Activated CD4-positive, alpha-beta T cell treated with anti-CD3 and anti-CD28 coated beads, Interleukin-2, Interleukin-4, amounts not matched to agents 100 ng/mL and 50 ng/mL, durations not matched to agents 16 hours and 8 hours (primary cell): Measurements from ENCODE around the gene KNDC1.

Experiments
- DNase-seq: peaks from one replicate; pipeline ENCODE4 v3.0.0-alpha.2; 2020; ENCODE audit warnings: low spot score

Gene KNDC1

DNA sequence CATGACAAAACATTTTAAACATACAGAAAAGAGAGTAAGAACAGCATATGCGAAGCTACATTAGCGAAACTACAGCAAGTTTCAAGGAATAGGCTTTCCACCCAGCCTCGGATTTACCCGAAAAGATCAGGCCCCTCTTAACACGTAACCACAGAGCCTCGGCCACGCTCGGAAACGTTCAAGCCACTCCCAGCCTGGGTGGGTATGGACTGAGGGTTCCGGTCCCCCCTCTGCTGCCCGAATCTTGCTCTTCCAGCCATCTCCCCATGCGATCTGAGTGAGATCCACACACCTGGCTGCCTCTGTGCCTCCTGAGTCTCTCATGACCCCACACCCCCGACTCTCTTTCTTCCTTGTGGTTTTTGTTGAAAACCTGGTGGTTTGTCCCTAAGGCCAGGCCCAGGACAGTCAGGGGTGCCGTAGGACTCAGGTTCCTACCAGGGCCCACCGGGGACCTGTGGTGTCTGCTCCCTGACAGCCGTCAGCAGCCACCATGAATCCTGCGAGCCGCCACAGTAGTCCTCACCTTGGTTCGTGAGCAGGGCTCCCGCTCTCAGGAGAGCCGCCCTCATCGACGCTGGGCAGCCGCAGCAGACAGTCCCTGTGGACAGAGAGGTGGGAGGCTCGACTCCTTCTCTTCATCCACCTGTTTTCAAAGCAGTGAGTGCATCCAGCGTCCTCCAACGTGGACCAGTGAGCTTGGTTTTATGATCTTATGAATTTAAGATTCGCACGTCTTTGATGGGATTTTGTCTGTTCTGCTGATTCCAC lies 18.5 kb downstream of the KNDC1 start:
- DNase-seq: no peak

DNA sequence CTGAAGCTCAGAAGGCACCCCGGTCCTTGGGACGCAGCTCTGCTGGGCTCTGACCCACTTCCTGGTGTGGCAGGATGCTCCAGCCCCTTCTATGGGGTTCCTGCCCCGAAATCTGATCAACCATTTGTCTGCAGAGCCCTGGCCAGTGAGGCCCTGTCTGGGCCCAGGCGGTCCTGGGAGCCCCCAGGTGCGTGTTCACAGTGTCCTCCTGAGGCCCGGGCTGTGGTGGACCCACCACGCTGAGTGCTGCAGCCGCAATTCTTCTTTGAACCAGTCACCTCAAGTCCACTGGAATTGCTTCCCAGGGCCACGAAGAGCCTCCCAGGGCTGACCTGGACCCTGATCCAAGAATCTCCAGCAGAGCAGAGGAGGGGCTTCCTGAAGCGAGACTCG lies 19.1 kb downstream of the KNDC1 start:
- no peak for DNase-seq

DNA sequence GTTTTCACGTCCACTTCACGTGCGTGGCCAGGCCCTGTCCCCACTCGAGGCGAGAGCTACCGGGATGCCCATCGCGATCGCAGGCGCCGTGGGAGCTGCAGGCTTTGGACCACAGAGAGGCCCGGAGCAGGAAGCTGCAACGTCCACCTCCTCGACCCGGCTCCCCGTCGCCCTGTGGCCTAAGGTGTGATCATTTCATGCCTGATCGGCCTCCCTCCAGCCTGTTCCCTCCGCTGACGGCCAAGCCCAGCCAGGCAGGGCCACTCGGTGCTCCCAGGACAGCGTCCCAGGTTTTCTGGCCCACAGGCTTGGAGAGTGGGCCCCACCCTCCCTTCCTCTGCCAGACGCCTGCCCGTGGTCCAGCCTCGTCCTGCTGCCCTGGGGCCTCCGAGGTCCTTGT lies 19.6 kb downstream of the KNDC1 start:
- no peak for DNase-seq

DNA sequence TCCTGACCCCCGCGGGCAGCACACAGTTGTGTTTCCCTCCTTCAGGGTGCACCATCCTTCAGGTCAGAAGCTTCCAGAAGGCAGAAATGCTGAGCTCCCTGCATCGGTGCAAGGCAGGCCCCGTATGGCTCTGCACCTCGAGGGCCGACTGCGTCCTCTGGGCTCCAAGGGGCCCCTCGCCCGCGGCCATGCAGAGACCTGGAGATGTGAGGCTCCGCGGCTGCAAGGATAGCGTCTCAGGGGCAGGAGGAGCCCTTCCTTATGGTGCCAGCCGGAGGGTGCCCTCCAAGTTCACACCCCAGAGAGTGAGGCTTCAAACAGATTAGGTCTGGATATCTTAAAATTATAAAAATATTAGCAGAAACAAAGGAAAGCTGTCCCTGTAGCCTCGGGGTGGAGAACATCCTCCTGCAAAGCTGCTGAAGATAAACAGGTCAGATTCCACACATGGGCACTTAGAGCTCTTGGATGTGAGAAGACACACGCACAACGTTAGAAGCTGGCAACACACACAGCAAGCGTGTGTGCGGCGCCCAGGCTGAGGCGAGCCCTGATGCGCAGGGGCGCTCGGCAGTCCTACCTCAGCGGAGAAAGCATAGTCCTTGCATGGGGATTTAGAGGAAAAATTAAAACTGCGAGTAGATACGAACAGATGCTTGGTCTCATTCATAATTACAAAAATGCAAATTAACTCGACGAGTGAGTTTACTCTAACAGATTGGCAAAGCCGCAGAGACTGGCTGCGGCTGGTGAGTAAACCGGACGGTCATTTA lies 20.4 kb downstream of the KNDC1 start:
- DNase-seq: no peak

DNA sequence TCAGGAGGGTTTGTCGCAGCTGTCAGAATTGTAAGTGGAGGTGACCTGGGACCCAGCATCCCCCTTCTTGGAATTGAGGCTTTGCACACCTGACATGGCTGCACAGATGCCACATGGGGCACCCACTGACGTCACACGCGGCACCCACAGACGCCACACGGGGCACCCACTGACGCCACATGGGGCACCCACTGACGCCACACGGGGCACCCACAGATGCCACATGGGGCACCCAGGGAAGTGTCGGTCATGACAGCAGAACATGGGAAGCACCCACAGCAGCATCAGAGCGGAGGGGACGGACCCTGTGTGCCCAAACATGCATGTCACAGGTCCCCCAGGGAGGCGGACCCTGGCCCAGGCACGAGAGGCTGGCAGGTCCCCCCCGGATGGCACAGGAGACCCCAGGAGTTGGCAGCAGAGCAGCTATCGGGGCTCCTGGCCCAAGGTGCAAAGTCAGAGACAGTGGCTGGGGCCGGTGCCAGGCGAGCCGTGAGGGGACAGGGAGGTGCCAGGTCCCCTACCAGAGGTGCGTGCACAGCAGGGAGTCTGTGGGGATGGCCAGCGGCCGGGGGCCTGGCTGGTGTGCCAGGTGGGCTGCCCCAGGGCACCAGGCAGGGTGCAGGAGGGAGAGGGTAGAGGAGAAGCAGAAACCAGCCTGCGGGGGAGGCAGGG lies 21.1 kb downstream of the KNDC1 start:
- no peak for DNase-seq

DNA sequence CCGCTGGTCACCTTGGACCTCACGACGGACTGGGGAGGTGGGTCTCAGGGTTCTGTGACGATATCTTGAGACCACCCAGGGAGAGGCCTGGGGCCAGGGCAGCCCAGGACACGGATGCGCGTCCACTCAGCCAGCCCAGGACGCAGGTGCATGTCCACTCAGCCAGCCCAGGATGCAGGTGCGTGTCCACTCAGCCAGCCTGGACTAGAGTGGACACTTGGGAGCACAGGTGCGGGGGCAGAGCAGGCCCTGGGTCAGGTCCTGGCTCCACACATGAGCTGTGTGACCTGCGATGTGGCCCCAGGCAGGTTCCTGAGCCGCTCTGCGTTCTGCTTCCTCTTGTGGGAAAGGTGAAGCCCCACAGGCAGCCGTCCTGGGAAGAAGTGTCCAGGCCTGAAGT lies 22.2 kb downstream of the KNDC1 start:
- no peak for DNase-seq

DNA sequence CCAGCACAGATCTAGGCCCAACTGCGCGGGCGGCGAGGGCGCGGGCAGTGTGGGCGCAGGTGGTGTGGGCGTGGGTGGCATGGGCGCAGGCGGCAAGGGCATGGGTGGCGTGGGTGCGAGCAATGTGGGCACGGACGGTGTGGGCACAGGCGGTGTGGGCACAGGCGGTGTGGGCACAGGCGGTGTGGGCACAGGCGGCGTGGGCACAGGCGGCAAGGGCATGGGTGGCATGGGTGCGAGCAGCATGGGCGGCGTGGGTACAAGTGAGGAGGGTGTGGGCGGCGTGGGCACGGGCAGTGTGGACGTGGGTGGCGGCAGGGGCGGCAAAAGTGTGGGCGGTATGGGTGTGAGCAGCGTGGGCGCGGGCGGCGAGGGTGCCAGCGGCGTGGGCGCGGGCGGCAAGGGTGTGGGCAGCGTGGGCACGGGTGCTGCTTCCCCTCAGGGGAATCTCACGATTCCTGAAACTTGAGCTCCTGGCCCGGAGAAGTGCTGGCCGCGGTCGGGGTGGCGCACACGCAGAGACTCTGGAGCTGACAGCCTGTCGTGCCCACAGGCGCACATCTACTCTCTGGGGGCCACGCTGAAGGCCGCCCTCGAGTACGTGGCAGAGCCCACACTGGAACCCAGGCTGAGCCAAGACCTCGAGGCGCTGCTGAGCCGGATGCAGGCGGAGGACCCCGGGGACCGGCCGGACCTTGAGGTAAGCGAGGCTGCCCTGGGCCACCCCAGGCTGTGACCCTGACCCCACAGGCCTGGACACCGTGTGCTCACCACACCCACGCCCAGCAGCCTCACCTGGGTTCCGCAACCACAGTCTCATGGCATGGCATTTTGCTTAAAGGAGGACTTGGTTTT lies 23.0 kb downstream of the KNDC1 start:
- no peak for DNase-seq

DNA sequence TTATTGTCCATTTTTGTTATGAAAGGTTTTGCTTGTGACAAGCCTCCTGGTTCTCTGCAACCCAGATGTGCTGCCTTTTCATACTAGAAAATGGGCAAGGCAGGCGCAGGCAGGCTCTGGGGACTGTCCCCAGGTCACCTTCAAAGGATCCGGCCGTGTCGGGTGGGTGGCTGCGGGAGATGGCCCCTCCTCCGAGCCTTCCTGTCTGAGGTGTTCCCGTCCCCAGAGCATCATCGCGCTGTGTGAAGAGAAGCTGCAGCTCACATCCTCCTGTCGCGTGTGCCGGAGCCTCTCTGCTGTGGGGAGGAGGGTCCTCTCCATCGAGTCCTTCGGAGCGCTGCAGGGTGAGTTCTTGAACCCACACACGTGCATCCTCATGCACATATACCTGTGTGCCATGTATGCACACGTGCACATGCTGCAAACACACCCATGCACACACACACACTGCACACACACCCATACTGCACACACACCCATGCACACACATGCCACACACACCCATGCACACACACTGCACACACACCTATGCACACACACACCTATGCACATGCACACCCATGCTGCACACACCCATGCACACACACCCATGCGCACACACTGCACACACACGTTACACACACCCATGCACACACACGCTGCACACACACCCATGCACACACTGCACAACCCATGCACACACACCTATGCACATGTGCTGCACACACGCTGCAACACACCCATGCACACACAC lies 23.8 kb downstream of the KNDC1 start:
- no peak for DNase-seq

DNA sequence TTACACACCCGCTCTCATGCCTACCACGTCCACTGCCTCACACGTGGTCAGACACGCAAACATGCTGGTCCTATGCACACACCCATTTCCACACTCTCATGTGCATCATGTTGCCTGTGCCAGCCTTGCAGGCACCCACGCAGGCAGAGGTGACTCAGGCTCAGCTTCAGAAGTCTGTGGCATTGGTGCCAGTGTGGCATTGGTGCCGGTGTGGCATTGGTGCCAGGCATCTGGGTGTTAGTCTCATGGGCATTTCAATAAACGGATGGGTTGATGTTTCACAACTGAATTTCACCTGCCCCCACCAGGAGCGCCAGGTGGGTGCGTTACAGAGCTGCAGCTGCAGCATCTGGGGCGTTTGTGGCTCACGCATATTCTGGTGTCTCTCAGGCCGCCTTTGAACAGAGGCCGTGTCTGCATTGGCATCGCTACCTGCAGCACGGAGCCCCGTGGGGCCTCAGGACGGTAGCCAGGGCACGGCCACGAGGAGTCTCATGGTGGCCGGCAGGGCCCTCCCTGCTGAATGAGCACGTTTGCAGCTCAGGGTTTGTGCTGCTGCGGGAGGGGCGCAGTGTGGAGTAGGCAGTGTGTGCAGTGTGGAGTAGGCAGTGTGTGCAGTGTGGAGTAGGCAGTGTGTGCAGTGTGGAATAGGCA lies 24.7 kb downstream of the KNDC1 start:
- no peak for DNase-seq

DNA sequence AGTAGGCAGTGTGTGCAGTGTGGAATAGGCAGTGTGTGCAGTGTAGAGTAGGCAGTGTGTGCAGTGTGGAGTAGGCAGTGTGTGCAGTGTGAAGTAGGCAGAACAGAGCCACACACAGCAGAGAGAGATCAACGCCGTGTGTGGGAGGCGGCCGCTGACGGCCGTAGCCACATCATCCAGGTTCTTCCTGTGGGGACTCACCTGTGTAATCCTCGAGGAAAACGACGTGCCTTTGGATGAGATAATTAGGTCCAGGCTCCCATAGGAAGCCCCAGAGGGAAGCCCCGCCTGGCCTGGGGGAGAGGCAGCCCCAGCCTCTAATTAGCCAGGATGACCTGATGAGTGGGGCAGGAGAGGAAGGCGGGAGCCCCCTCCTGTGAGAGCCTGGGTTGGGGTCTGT lies 25.4 kb downstream of the KNDC1 start:
- no peak for DNase-seq

DNA sequence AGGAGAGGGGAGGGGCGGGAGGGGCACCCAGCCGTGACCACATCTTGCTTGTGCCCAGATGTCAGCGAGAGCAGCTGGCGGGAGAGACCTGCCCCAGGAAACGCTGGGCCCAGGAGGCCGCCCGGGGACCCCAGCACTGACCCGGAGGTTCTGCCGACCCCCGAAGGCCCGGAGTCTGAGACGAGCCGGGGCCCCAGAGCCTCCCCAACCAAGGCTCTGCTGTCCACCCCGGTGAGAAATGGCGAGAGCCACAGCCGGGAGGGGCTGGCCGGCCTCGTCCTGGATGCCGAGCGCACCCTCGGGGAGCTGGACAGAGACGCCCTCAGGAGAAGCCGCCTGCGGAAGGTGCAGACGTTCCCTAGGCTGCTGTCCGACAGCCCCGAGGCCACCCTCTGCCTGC lies 25.9 kb downstream of the KNDC1 start:
- no peak for DNase-seq

DNA sequence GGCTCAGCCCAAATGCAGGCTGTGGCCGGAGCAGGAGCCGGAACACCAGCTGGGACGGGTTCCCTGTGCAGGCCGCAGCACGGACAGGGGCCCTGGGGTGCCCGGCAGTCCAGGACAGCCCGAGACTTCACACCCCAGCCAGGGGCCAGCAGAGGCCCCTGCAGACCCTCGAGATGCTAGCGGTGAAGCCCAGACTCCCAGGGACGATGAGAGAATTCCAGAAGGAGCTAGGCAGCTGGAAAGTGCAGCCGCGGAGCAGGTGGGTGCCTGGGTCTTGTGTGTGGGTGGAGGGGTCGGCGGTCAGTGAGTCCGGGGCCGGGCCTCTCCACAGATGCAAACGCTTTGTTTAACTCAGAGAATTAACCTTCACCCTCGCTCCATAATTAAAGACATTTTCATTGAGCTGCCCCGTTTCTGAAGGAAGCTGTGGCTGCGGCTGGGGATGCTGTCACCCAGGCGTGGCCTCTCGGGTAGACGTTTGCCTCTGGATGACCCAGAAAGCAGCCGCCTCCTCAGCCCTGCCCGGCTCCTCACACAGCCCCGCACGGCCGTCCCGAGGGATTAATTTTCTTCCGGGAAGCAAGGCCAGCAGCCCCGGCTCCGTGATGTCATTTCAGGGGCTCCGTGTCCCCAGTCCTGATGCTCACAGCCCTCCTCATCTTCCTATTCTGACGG lies 26.5 kb downstream of the KNDC1 start:
- DNase-seq: no peak

DNA sequence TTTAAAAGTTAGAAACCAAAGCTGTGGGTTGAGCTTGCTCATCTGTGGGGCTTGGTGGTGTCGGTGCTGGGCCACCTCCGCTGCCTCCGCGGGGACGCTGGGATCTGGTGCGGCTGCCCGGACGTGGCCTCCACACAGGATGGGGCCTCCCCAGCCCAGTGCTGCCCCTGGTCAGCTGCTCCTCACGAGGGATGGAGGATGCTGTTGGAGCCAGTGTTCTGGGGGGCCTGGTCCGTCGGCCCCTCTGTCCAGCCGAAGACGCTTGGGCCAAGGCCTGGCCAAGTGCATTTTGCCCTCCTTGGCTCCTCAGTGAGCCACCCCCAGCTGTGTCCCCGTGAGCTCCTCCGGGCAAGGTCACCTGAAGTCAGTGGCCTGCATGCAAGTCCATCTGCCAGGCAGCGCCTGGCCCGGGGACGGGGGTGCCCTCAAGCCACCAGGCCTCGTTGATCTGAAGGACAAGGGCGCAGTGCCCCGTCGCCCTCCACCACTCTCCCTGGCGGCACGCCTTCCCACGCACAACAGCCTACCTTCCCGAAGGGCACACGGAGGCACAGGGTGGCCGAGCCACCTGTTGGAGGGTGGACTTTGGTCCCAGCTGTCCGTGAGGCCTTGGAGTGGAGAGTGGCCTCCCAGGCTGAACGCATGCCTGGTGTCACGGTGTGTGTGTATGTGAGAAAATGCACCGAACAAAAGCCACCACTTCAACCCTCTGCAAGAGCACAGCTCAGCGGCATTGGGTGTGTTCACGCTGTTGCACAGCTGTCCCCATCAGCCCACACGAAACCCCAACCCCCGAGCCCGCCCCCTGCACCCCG lies 27.3 kb downstream of the KNDC1 start:
- no peak for DNase-seq

DNA sequence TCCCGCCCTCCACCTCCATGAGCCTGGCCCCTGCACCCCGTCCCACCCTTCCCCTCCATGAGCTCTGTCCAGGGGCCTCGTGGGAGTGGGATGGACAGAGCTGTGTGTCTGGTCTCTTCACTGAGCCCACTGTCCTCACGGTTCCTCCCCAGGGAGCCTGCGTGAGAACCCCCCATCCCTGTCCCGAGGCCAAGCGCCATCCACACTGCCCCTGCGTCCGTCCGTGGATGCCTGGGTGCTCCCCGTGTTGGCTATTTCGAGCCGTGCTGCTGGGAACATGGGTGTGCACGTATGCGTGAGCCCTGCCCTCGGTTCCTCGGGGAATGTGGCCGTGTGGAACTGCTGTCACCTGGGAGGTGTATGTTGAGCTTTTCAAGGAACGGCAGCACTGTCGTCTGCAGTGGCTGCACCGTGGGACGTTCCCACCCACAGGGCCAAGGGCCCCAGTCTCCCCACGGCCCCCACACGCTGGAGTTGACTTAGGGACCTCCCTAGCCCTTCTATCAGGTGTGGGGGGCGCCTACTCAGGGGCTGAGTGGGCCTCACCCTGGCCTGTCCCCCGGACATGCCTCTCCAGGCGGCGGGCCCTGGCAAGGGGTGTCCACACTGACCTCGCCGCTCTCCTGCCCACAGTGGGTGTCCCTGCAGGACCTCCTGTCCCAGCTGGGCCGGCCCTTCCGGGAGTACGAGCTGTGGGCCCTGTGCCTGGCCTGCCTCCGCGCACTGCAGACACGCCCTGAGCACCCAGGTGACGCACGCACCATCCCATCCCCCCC lies 28.1 kb downstream of the KNDC1 start:
- no peak for DNase-seq

DNA sequence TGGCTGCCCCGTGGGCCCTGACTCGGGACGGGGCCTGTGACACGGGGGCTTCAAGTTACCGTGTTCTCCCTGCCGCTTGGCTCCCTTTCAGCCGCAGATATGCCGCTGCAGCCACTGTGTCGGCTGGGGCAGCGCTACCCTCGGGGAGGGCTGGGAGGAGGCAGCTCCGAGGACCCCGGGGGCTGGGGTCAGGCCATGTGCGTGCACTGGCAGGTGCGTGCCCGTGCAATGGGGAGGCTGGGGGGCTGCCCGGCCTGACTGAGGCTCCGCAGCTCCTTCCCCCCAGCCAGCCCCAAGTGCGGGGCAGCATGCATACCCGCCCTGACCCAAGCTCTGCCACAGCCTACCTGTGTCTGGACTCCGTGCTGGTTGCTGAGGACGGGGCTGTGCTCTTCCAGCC lies 29.2 kb downstream of the KNDC1 start:
- no peak for DNase-seq

DNA sequence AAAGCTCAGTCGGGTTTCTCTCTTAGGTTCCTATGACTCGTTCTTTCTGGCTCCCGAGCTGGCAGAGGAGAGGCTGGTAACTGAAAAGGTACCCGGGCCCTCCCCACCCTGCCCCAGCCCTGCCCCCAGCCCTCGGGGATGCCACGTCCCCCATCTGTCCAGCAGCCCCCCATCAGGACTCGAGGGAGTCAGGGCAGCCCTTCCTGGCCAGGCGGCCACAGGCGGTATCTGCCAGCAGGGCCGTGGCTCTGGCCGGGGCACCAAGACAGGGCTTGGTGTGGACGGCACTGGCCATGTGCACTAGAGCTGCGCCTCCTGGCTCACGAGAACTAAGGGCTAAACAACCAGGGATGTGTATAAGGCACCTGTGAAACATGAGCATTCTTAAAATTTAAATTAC lies 29.7 kb downstream of the KNDC1 start:
- no peak for DNase-seq

DNA sequence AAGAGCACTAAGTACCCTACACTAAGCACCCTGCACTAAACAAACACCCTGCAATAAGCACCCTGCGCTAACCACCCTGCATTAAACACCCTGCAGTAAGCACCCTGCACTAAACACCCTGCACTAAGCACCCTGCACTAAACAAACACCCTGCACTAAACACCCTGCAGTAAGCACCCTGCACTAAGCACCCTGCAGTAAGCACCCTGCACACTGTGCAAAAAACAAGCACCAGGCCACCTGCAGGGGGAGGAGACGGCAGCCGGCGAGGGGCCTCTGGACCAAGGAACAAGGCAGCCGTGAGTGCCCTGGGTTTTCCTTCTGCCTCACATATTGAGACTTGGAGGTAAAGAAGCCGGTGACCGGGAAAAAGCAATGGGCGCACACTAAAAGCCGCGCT lies 30.2 kb downstream of the KNDC1 start:
- DNase-seq: no peak

DNA sequence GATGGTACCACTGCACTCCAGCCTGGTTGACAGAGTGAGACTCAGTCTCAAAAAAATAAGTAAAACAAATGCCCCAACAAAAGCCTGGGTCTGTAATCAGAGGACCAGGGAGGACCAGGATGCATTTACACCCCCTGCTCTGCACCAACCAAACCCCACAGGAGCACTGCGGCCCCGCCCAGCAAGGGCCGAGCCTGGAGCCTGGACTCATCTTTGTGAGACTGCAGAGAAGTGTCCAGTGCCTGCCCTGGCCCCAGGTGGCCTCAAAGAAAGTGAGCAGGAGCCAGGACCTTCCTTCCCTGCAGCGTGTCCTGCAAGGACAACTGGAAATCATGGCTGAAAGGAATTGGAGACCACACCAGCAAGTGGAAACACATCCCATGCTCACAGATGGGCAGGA lies 31.6 kb downstream of the KNDC1 start:
- DNase-seq: no peak

DNA sequence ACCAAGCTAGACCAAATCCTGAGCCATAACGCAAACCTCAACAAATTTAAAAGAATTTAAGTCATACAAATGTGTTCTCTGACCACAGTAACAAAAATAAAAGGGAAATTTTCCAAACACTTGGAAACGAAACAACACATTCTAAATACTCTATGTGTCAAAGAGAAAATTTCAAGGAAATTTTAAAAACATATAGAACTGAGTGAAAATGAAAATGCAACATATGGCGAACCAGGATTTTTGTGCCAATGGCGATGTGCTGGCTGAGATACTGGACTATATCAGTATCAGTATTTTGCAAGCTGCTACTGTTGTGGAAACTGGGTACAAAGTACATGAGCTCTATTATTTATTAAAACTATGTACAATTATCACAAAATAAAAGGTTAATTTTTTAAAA lies 34.1 kb downstream of the KNDC1 start:
- no peak for DNase-seq
